ELR (cell line): ENCODE data around the gene CCDC192.

Source experiments
- DNase-seq: peaks from one replicate; pipeline ENCODE4 v3.0.0-alpha.2; 2015; ENCODE audit warnings: low read depth

Gene CCDC192

GRCh38 chr5:127884416-127884815 lies 181.2 kb downstream of the CCDC192 start:
- DNase-seq: no peak

- no peak for DNase-seq
Observed at GRCh38 chr5:127885176-127885575, 182.0 kb downstream of the CCDC192 start.

- DNase-seq: no peak
Observed at GRCh38 chr5:127886081-127886480, 182.9 kb downstream of the CCDC192 start.

- DNase-seq: peak; percentile 43
Observed at GRCh38 chr5:127887282-127887681, 184.1 kb downstream of the CCDC192 start.

- DNase-seq: no peak
Observed at GRCh38 chr5:127891942-127892341, 188.8 kb downstream of the CCDC192 start.

GRCh38 chr5:127892467-127893207 lies 189.4 kb downstream of the CCDC192 start:
- DNase-seq: peak; percentile 65

- DNase-seq: no peak
Observed at GRCh38 chr5:127893232-127893631, 190.0 kb downstream of the CCDC192 start.

GRCh38 chr5:127894461-127894860 lies 191.3 kb downstream of the CCDC192 start:
- DNase-seq: no peak

- DNase-seq: peak; percentile 39
Observed at GRCh38 chr5:127898551-127899213, 195.5 kb downstream of the CCDC192 start.

GRCh38 chr5:127899214-127899610 lies 196.0 kb downstream of the CCDC192 start:
- DNase-seq: no peak

- no peak for DNase-seq
Observed at GRCh38 chr5:127906562-127907204, 203.5 kb downstream of the CCDC192 start.

GRCh38 chr5:127907907-127908306 lies 204.7 kb downstream of the CCDC192 start:
- DNase-seq: no peak

GRCh38 chr5:127909066-127909465 lies 205.9 kb downstream of the CCDC192 start:
- DNase-seq: peak; percentile 64

GRCh38 chr5:127909821-127910220 lies 206.6 kb downstream of the CCDC192 start:
- DNase-seq: no peak

- DNase-seq: no peak
Observed at GRCh38 chr5:127910307-127910956, 207.2 kb downstream of the CCDC192 start.

GRCh38 chr5:127911619-127912018 lies 208.4 kb downstream of the CCDC192 start:
- no peak for DNase-seq

GRCh38 chr5:127912411-127912810 lies 209.2 kb downstream of the CCDC192 start:
- DNase-seq: no peak

GRCh38 chr5:127916885-127917573 lies 213.8 kb downstream of the CCDC192 start:
- no peak for DNase-seq

GRCh38 chr5:127919006-127919796 lies 216.0 kb downstream of the CCDC192 start:
- no peak for DNase-seq

- no peak for DNase-seq
Observed at GRCh38 chr5:127919818-127920217, 216.6 kb downstream of the CCDC192 start.

- DNase-seq: no peak
Observed at GRCh38 chr5:127920936-127921335, 217.7 kb downstream of the CCDC192 start.
